NCI-H128 (cell line): ENCODE results near the gene DOCK2.
"Not testable (repeated sequence)": the region's sequence is repeated elsewhere in the genome, so short reads cannot be mapped to it uniquely, and the experiment has no call there.

ENCODE experiments used
- DNase-seq: peaks from one replicate; lab custom pipeline; 2025; ENCODE audit not compliant: unreplicated experiment; lab: John Stamatoyannopoulos, UW

DOCK2 gene

DNA sequence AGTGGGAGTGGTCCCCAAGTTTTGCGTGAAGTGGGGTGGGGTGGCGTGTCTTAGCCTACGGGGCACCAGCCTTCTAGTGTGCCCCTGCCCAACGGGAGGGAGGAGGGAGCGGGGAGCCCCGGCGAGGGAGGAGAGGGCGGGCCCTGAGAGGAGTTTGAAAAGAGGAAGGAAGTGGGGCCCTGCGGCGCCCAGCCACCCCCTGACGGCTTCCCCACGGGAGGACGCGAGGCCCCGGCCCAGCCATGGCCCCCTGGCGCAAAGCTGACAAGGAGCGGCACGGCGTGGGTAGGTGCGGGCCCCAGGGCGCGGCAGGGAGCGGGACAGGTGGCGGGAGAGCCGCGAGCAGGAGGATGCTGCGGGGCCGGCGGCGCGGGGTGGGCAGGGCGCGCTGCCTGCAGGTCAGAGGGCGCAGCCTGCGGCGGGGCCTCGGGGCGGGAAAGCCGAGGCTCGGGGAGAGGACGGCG, at the start of gene DOCK2:
DOCK2 (plus strand) TSS at position 191 of the 464 bp plus-strand sequence; CDS start at position 243, 52 bp downstream.
- DNase-seq: no peak

DNA sequence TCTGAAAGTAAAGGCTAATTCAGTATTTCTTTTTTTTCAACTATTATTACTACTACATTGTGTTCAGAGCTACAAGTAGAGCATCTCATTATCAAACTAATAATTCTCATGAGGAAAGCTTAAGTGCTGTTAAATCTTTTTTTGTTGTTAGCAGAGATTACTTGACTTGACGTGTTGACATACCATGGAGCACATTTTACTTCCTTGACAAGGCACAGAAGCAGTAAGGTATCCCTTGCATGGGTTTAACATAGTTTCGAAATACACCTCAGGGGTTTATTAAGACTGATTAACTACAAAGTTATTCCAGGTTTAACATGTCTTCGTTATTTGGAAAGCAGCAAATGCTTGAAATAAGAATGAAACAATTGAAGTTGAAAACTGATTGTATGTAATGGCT, 46.5 kb upstream of the DOCK2 start:
- DNase-seq: no peak

DNA sequence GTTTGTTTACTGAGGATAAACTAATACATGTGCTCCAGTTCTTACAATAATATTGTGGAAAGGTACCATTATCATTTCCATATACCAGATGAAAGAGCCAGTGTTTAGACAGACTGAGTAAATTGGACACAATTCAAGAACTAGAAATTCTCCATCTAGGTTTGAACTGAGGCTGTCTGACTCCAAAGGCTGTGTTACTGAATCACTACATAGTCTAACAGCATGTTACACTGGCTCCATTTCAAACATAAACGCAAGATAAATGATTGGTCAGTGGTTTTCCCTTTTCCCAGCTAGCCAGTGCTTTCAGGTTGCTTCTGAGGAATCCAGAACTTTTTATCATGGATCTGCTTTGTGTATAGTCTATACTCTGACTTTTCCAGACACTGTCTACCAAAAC, 45.4 kb upstream of the DOCK2 start:
- DNase-seq: no peak

DNA sequence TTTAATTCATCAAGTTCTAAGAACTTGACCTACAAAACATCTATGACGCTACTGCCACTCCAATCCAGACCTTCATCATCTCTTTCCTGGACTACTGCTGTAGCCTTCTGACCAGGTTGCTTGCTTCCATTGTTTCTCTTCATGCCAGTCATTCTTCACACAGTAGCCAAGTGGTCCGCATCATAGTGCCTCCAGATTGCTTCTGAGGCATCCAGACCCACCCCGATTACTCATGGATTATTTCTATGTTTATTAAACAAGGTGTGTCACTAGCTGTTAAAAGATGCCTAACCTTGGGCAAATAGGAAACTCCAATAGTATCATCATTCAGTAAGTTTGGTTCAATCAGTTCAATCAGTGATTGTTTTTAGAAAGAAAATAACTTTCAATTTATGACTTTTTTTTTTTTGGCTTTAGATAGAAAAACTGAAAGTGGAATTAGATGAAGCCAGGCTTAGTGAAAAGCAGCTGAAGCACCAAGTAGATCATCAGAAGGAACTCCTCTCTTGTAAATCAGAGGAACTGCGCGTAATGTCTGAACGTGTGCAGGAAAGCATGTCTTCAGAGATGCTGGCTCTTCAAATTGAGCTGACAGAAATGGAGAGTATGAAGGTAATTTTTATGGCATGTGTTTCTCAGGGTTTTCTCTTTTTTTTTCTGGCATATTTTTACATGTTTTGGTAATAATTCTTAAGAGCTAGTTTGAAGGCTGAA, 44.0 kb upstream of the DOCK2 start:
- DNase-seq: no peak

DNA sequence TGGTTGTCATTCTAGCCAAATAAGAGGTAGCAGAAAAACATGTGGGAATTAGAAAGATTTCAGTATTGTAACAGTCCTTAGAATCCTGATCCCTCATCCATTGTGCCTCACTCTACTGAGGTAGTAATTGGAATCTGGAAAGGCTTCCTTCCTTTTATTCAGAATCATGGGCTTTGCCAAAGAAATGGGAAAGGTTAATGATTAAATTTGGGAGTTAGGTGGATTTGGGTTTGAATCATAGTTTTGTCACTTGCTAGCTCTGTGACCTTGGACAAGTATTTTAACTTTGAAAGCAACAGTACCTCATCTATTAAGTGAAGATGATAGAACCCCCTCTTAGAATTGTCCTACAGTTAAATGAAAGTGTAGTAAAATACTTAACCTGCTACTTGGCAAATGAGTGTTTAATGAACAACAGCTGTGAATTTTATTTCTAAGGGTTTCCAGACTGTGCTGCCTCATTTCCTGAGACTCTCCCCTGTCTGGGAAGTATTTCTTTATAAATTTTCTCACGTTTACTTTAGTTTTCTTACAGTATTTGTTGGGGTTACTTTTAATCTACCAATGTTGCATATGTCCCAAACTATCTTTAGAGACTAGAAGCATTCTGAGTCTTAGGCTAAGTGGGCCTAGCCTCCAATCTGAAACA, 41.8 kb upstream of the DOCK2 start:
- DNase-seq: no peak

DNA sequence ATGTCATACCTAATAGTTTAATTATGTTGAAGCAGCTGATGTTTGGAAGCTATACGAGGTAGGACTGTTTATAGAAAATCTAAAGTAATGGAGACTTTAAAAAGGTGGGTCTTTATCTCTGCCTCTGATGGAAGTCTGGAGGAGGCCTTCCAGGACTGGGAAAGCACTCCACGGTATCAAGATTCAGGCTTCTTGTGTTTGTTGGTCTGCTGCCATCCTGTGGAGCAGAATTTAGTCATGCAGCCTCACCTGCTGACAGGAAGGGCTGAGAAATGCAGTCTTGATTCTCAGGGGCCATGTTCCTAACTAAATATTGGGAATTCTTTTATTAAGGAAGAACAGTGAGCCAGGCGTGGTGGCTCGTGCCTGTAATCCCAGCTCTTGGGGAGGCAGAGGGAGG, 37.6 kb upstream of the DOCK2 start:
- no peak for DNase-seq

DNA sequence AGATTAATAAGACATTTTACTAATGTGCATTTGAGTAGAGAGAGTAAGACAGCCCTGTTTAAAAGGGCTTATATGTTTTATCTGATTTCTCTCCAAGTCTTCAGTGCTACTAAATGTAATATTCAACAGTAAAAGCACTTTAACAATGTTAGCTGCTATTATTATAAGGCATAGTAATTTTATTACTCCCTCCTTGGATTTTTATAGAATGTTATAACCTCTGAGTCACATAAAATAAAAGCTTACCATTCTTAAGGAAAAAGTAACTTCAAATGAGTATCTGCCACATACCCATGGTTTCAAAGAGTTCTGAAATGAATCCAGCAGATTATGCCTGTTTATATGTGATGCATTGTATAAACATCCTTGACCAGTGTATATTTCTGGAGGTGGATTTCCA, 34.5 kb upstream of the DOCK2 start:
- no peak for DNase-seq

DNA sequence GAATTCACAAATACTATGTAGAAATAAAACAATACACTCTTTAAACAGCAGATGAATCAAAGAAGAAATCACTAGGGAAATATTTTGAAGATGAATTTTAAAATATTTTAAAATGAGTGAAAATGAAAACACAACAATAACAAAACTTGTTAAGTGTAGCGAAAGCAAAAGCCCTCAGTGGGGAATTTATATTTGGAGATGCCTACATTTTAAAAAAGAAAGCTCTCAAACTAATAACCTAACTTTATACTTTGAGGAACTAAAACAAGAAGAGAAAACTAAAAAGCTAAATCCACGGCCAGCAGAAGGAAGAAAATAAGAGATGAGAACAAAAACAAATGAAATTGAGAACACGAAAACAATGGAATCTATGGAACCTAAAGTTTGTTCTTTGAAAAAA, 30.8 kb upstream of the DOCK2 start:
- DNase-seq: no peak

DNA sequence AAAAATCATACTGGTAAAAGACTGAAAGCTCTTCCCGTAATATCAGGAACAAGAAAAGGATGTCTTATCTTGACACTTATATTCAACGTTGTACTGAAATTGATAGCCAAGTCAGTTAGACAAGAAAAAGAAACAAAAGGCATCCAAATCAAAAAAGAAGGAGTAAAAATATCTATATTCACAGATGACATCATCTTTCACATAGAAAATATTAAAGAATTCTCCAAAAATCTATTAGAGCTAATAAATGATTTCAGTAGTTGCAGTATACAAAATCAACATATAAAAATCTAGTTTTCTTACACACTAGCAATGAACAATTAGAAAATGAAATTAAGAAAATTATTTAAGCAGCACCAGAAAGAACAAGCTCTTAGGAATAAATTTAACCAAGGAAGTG, 29.2 kb upstream of the DOCK2 start:
- DNase-seq: no peak

DNA sequence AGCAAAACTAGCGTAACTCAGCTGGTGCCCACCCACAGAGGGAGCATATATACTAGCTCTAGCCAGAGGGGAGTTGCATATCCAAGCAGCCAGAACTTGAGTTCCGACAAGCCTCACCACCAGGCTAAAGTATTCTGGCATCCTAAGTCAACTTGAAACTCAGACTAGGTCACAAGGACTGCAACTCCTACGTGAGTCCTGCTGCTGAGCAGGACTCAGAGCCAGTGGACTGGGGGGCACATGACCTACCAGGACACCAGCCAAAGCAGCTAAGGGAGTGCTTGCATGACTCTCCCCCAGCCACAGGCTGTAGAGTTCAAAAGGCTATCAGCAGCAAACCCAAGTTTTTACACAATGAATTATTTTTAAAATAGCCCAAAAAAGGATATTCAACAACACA, 27.4 kb upstream of the DOCK2 start:
- DNase-seq: no peak

DNA sequence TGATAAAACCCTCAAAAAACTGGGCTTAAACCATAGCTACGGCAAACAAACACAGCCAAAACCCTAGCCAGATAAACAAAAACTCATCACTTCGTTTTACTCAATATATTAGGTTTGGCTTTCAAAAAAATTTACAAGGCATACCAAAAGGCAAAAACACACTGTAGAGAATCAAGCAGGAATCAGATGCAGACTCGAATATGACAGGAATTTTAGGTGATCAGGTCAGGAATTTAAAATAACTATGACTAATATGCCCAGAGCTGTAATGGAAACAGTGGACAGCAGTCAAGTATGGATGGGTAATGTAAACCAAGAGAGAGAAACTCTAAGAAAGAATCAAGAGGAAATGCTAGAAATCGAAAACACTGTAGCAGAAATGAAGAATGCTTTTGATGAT, 26.5 kb upstream of the DOCK2 start:
- no peak for DNase-seq

DNA sequence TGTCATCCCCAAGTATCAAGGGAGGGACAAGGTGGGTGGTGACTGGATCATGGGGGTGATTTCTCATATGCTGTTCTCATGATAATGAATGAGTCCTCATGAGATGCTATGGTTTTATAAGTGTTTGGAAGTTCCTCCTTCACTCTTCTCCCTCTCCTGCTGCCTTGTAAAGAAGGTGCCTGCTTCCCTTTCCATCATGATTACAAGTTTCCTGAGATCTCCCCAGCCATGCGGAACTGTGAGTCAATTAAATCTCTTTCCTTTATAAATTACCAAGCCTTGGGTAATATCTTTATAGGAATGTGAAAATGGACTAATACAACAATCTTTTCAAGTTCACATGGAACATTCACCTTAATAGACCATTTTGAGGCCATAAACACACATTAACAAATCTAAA, 21.5 kb upstream of the DOCK2 start:
- no peak for DNase-seq

DNA sequence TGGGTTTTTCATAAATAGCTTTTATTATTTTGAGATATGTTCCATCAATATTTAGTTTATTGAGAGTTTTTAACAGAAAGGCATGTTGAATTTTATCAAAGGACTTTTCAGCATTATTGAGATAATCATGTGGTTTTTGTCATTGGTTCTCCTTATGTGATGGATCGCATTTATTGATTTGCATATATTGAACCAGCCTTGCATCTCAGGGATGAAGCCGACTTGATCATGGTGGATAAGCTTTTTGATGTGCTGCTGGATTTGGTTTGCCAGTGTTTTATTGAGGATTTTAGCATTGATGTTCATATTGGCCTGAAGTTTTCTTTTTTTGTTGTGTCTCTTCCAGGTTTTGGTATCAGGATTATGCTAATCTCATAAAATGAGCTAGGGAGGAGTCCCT, 12.8 kb upstream of the DOCK2 start:
- not testable (repeated sequence) for DNase-seq

DNA sequence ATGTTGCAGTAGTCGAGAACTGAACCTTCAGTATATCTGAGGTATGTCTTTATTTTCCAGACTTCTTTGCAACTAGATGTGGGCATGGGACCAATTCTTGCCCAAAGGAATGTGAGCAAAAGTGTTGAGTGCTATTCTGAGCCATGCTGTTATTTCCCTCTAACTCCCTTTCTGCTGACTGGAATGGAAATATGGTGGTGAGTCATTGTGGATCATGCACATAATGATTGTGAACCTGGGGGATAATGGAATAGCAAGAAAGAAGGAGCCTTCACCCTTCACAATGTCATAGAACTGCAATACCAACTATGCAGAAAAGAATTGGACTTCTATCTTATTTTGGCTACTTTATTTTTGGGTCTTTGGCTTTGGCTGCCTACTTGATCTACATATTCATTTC, 10.3 kb upstream of the DOCK2 start:
- DNase-seq: no peak

DNA sequence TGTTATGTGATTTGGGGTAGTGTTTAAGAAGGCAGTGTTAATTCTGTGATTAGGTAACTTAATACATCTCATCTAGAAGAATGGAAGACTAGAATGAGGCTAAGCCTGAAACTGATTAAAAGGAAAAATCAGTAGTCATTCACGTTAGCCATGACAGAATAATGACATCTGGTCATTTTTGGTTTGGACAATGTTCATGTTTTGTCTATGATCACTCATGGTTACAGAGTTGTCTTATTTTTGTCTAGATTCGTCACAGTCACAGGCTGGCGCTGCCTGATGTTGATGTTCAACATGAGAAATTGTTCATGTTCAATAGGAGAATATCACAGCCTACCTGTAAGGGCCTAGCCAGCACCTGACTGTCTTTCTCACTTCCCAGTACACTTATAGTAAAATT, 9.5 kb upstream of the DOCK2 start:
- no peak for DNase-seq

DNA sequence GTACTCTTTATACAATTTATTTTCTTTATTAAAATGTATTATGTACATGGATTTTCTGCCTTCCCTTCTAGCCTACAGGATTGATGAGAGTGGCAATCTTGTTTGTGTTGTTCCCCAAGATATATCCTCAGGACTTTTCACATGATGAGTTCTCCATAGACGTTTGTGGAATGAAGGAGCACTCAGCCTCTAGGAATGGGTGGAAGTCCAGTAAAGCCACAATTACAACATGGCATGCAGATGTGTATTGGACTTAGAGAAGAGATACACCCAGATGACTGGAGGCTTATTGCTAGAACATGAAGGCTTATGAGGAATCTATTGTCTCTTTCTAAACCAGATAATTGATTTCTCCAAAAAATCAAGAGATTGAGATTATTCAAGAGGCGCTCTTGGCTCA, 8.2 kb upstream of the DOCK2 start:
- DNase-seq: no peak

DNA sequence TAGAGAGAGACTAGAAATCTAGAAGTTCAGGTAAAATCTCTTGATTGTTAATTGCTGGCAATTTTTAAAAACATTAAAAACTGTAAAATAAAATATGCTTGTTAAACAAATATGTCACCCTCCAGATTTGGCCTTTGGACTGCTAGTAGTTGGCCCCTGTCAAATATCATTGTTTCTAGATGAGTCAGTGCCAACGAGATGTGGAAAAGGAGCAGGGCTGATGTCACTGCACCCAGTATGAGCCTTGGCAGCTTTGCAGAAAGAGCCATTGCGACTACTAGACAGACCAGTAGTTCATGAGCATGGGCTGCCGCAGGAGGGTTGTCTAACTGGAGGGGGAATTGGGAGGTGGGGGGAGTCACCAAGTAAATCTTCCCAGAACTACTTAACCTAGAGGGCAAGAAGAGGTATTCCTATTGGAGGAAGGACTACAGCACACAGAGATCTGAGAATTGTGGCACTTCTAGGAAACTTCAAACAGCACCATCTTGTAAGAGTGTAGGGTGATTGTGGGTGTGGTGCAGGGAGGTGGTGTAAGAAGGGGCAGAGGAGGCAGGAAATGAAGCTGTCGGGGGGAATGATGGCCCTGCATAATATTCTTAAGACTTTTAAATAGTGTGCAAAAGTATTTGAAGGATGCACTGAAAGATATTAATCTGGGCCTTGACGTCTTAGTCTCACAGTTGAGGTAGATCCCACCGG, 7.1 kb upstream of the DOCK2 start:
- no peak for DNase-seq

DNA sequence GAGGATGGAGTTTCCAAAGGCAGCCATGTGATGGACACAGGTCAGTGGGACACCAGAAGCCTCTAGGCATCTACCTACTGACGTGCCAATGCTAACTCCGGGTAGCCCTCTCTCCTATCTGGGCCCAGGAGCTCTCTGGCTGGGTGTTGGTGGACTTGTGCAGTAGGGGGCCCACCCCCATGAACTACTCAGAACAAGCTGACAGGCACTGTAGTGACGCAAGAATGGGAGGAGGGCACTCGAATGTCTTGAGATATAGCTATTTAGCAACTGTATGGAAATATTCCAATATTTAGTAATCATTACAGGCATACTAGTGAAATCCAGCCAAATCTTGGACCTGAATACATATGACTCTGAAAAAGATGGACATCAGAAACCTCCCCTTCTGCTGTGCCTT, 5.7 kb upstream of the DOCK2 start:
- no peak for DNase-seq

DNA sequence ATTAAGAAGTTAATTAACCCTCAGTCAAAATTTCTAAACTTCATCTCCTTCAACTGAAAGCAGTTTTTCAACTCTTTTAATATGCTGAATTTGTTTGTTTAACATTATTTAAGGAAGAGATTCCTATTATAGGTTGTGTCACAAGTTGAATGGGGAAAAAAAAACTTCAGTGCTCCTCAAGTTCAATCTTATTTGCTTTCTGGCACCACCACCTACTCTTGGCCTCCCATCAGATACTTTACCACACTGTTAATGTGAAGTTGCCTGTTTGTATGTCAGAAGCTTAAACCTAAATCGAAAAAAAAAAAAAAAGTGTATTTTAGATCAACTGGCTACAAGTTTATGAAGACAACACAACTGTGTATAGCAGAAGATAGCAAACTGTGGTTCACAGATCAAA, 4.1 kb upstream of the DOCK2 start:
- DNase-seq: no peak

DNA sequence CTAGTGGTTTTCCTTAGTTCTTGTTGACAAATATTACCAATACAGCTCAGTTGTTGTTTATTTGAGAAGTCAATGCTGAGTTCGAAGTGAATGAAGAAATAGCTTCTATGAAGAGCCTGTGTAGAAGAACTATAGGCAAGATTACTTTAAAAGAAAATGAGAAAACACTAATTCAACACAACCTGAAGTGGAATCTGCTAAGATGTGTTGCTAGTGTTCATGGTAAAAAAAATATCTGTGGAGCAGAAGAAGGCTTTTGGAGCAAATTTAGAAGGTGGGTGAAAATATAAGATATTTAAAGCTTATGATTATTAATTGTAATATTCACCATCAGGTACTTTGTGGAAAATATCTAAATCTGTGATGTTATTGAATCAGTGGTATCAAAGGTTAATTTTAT, 2.5 kb upstream of the DOCK2 start:
- DNase-seq: no peak

DNA sequence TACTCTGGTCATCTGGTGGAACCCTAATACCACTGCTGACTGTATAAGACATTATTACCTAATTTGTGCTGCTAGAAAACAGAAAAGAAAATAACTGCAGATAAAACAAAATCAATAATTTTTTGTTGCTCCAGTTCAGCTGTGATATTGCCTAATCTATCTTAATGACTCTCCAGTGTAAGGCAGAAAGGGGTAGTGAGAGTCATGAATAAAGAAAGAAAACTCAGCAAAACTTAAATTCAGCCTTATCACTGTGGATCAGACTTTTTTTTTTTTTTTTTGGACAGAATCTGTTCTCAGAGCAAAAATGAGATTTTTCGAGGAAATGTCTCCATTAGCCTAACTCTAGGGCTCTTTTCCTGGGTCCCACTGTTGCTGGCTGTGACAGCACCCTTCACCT, 1.1 kb upstream of the DOCK2 start:
- DNase-seq: no peak

DNA sequence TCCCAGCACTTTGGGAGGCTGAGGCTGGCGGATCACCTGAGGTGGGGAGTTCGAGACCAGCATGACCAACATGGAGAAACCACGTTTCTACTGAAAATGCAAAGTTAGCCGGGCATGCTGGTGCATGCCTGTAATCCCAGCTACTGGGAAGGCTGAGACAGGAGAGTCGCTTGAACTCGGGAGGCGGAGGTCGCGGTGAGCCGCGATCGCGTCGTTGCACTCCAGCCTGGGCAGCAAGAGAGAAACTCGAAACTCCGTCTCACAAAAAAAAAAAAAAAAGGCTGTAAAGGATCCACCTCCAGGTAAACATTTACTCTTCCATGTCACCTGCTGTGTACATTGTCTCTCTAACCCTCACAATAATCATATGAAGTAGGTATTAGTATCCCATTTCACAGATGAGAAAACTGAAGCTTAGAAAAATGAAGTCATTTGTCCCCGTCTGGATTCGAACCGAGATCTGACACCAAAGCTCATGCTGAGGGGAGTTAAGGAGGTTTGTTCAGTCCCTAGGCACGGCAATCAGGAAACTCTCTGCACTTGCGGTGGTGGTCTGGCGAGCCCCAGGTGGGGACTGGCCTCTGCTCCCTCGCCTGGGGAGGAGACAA, 494 bp upstream of the DOCK2 start:
- no peak for DNase-seq
